HG03135 (cell line): ENCODE results near the gene CNTN1.

Experiments
- ATAC-seq: cut with Tn5 transposase; IDR thresholded peaks from one replicate; pipeline ENCODE4 v1.9.1; 2021; ENCODE audit warnings: mild to moderate bottlenecking, moderate library complexity; ENCODE audit not compliant: unreplicated experiment

The CNTN1 gene

DNA sequence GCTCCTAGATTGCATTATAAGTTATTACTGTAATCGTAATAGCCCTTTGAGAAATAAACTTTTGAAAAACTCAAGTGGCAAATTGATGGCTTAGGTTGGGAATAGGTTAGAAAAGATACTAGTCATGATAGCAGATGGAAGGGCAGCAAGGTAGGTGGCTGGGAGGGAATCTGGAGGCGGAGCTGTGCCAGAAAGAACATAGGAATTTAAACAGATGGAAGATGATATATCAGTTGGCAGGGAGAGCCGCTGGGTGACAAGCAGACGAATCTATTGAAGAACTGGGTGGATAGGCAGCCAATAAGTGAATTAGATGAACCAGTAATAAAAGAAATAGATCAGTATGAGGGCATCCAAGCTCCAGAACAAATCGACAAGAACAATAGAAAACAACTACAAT lies 142.1 kb downstream of the CNTN1 start:
- no peak for ATAC-seq

DNA sequence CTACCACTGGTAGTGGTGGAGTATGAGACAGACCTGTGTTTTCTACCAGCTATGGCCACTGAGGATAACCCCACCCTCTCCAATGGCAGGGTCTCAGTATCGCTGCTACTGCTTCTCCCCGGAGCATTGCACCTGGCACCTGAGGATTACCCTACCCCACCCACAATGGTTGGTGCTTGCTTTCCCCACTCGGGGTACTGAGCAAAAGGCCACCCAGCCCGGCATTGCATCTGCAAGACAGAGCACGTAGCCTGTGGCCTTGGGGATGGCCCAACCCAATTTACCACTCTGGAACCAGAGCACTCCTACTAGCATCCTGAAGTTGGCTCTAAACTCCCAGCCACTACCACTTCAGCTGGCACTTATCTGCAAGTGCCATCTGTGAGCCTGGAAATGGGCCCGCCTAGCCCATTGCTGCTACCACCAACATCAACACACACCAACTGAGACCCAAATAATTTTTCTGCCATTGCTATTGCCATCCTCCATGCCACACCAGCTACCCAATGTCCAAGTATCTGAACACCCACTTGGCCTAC lies 145.7 kb downstream of the CNTN1 start:
- ATAC-seq, result no peak

DNA sequence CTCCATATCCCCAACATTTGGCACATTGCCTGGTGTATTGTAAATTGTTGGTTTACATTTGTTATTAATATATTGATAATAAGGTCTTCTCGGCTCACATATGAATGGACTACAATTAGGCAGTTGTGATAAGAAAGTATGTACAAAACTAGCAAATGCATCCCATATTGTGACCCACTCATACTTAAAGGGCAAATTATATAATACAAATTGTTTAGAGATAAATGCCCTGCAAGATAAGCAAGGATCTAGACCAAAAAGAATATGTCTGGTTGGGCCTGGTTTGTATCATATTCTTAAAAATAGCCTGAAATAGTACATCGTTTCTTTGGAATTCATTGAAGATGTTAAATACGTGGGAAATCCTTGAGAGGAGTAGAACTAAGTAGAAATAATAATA lies 151.3 kb downstream of the CNTN1 start:
- no peak for ATAC-seq

DNA sequence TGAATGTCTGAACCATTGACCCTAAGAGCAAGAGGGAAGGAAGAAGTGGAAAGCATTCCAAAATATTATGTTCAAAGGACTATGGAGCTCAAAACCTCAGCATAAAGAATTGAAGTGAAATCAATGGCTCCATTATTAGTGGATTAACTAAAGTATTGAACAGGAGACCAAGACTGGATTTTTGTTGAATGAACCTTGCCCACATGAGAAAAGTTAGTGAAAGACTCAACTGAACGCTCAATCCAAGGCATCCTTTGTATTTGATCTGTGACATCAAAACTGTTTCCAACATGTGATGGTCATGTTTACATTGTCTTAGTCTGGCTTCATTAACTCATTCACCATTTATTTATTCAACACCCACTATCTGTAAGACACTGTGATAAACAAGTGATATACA lies 161.0 kb downstream of the CNTN1 start:
- no peak for ATAC-seq

DNA sequence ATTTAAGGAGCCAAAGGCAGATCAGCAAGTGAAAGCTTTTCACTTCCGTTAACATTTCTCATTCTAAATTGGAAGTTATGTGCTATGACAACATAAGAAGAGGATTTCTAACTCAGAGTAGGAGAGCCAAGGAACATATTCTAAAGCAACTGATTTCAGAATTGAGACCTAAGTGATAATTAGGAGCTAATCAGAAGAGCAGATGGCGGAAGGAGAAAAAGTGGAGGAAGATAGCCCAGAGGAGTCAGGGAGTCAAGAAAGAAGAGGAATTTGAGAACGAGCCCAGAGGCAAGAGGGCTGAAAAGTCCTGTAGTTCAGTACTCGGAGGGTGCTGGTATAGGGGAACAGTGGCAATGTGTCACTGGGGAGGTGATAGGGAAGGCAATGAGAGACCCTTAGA lies 162.4 kb downstream of the CNTN1 start:
- ATAC-seq, result no peak

DNA sequence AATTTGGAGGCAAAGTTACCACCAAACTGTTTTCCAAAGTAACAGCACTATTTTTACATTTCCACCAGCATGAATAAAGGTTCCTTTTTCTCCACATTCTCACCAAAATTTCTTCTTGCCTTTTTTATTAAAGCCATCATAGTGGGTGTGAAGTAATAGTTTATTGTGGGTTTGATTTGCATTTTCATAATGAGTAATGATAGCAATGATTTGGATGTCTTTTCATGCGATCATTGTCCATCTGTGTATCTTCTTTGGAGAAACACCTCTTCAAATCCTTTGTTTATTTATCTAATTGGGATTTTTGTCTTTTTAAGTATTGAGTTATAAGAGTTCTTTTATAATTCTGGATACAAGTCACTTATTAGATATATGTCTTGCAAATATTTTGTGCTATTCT lies 172.7 kb downstream of the CNTN1 start:
- ATAC-seq, result no peak

DNA sequence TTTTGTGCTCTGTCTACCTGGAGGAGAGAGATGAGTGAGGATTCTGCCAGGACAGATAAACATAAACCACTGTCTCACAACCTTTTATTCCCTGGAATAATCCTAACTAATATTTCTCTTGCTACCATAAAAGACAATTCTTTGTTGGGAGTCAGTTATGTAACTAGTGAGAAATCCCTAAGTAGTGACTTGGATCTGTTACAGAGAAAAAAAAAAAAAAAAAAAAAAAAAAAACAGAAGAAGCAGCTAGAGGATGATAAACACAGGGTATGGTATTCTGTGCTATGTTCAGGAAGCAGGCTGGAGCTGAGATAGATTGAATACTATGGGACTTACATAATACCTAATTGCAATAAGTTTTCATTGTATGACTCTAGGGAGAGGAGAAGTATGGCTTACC lies 178.7 kb downstream of the CNTN1 start:
- ATAC-seq, result no peak

DNA sequence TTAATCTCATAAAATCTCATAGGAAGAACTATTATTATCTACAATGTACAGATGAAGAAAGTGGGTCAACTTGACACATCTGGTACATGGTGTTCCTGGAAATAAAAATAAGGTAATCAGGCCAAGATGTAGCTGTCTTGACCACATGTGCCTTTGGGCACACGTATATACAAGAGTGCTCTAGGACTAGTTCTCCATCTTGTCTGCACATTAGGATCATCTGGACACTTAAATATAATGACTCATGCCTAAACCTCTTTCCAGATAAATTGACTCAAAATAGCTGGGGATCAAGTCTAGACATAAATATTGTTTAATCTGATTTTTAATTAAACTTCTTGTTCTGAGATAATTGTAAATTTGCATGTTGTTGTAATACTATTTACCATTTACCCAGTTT lies 182.6 kb downstream of the CNTN1 start:
- no peak for ATAC-seq

DNA sequence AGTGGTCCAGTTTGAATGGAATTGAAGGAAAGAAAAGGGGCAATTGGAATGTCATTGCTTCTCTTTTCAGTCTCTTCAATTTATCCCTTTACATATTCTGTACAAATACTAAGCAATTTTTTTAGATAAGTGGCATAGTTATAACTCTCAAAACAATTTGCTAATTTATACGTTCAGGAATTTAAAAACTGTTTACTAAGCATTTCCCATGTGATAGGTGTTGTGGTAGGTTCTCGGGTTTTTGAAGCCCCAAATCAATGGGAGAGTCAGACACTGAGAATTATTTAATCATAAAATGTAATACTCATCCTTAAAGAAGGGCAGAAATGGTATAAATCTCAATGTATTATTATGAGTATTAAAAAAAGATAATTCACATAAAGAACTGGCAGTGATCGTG lies 197.1 kb downstream of the CNTN1 start:
- no peak for ATAC-seq

DNA sequence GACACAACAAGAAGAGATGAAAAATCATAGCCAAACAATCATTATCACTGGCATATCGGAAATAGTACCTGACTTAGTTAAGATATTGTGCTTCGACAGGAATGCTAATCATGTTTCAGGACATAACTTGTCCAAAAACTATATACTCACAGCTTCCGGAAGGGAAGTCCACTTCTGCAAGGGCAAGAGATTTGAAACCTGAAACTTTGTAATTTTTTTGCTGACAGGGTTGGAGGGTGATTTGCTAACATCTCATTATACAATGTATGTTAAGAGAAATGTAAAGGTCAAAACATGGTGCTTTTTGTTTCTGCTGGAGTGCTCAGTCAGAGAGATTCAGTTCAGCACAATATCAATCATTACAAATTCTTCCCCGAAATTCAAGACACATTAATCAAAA lies 200.3 kb downstream of the CNTN1 start:
- no peak for ATAC-seq

DNA sequence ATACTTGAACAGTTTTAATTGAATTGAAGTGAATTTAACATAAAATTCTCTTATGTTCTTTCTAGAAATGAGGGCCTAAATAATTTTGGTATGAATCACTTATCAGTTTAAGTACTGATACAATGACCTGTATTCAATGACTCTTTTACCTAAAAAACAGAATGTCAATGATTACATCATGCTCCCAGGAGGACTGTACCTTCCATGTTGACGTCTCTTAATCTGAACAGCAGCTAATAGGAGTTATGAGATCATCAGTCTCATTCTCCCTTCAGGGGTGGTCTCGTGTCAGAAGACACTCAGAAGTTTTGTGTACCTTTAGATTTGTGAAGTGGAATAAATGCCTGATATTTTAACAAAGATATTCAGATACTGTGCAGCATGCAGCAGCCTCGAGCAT lies 206.3 kb downstream of the CNTN1 start:
- ATAC-seq, result no peak

DNA sequence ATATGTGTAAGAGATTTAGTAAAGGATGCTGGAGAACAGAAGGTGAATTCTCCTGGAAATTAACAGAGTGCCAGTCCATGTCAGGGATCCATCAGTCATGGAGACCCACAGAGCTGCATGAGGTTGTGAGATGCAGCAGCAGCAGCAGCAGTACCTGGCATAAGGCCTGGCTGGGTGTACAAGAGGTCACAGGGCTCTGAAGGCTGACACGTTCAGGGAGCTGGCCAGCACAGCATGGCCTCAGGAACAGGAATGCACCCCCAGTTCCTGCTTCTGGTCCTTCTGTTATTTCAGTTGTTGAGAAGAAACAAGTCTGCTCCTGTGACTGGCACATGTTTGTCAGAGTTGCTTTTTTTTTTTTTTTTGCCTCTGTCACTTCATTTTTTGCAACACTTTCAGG lies 210.8 kb downstream of the CNTN1 start:
- ATAC-seq, result no peak

DNA sequence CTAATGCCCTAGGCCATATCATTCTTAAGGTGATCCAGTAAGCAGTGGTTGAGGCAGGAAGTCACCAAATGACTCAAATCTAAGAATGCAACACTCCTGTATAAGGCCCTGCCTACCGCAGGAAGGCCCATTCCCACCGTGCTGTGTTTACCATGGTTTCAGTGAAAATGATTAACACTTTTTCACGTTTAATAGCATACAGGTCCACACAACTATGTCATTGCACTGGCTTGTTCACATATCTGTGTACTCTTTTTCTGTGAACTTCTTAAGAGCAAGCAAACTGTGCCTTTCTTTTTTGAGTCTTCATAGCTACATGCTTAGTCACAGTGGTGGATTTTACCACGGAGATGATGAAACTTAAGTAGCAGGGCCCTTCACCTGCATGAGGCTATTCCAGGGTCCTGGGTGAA lies 214.9 kb downstream of the CNTN1 start:
- ATAC-seq, result peak; percentile 97

DNA sequence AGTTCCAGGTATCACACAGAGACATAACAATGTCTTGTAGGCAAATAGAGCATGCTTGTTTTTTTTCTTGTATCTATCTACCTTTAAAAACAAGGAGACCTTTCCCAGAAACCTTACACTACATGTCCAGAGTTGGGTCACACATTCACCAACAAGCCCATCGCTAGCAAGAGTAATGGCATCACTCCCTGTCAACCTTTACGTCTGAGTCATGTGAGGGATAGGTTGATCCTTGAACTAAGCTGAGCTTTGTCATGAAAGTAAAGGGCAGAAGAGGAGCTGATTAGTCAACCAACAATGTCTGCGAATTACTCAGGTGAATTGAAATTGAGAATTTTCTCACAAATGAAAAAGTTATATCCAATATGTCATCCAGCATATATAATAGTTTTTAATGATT lies 219.4 kb downstream of the CNTN1 start:
- no peak for ATAC-seq

DNA sequence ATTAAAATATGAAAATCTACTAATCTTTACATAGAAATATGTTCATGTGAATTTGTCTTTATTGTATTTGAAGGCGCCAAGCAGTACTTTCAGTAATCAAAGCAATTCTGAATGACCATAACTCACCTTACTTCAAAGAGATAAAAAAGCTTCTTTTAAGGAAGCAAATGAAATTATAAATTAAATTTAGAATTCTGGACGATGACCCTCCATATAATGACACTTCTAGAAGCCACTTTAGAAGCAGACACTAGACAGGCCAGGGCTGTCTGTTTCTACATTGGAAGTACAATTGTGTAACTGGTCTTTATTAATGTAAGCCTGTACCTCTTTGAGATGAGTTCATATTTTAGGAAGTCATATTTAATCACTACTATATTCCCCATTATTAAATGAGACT lies 222.9 kb downstream of the CNTN1 start:
- no peak for ATAC-seq

DNA sequence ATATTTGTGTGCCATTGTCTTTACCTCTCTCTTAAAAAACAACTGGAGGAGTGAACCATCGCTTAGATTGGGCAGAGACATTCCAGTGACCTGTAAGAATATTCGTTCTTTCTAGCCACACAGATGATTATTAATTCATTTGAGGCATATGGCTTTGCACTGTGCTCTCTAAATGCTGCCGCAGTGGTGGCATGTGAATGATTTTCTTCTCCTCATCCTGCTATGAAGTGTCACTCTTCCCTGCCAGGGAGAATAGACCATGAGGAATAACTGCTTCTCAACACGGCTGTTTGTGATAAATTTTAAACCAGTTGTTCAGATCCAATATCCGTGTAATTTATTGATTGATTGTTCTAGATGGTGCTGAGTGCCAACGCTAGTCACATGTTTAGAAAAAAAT lies 225.3 kb downstream of the CNTN1 start:
- ATAC-seq, result no peak

DNA sequence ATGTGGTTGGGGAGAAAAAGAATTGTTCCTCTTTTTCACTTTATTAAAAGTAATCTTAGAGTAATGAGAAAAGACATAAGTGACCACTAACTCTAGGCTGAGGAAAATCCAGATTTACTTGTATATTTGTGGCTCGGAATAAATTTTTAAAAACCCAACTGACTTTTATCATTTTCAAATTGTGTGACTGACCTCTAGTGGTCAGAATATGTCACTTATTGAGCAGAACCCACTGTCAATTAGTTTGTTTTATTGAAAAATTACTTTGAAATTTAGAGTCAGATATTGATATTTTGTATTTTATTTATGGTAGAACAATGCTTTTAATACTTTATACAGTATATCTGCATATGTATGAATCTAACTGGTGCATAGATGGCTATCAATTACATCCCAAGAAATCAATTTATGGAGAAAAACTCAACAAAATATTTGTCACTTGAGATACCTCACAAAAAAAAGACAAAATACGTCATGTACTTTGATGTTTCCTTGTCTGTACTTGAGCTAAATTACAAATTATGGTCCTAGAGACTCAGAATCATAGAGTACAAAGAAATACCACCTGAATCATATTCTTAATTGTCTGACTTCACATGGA lies 229.4 kb downstream of the CNTN1 start:
- no peak for ATAC-seq

DNA sequence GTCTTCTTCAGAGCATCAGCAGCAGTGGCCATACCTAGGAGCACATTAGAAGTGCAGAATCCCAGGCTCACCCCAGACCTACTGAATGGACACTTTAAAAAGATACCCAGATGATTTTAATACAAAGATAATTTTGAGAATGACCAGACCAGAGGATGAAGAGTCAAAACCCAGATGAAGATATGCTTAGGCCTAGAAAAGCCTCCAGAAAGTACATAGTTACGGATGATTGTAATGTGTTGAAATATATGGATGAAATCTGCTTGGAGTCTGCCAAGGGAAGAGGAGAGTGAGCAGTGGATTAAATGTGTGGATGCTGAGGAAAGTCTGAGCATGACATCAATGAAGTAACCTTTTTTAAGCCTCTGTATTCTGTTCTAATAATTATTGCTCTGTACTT lies 245.7 kb downstream of the CNTN1 start:
- ATAC-seq, result no peak

DNA sequence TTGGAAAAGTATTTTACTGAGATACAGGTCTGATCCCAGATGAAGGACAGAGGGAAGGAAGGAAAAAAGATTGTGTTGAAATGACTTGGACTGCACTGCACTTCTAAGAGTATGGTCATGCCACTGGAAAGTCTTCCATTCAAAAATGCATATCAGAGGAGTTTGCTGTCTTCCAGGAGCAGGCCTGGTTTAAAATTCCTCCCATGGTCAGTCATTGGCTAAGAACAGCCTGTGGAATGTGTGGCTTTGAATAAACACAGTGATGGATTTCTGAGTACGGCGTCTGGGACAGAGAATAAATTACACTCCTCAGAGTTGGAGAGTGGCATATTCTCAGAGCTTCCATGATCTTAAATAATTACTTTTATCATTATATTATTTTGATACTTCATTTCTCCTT lies 250.1 kb downstream of the CNTN1 start:
- no peak for ATAC-seq

DNA sequence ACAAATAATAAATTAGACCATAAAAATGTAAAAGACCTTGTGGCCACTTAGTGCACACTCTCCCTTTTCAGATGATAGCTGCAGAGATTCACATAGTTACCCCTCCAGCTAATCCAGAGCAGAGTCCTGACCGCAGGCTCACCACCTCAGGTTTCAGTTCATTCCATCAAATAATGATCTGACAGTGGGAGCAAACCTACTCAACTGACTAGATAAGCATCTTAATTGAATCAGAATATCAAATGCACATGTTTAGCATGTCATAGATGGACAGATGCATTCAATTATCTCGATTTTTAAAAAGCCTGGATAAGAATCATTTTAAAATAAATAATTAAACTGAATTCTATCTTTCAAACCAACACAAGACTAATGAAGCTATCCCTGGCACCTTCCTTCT lies 253.5 kb downstream of the CNTN1 start:
- no peak for ATAC-seq

DNA sequence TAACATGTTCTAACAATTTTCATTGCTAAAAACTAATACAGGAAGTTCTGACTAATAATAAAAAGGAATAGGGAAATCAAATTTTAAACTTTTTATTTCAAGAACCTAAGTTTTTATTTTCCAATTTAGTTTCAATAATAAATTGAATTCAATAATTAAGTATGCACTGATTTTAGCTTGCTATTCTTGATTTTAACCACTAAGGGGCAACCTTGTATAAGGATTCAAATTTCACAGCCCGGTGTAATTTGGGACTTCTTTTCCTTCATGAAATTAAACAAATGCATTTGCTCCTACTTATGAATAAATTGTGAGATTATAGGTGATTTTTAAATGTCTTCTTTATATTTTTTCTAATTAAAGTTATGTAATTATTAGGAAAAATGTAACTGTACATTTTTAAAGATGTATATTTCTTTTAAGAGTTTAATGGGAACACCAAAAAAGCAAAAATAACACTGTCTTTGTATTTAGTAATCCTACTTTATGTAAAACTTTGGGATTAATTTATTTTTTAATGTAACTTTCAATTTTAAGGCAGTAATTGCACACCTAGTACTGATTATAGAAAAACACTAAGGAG lies 254.5 kb downstream of the CNTN1 start:
- no peak for ATAC-seq

DNA sequence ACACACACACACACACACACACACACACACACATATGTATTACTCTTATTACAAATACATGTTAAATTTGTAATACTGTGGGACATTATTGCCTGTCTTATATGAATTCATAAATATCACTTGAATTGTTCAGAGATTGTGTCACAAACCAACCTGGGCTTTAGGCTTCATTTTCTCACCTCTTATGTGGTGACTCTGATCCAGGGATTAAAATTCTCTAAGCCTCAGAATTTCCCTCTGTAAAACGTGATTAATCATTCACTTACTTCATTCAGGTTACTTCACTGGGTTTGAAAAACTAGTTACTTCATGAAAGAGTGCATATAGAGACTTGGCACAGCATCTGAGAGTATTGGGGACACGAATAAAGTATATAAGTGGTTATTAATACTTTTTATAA lies 255.6 kb downstream of the CNTN1 start:
- ATAC-seq, result no peak

DNA sequence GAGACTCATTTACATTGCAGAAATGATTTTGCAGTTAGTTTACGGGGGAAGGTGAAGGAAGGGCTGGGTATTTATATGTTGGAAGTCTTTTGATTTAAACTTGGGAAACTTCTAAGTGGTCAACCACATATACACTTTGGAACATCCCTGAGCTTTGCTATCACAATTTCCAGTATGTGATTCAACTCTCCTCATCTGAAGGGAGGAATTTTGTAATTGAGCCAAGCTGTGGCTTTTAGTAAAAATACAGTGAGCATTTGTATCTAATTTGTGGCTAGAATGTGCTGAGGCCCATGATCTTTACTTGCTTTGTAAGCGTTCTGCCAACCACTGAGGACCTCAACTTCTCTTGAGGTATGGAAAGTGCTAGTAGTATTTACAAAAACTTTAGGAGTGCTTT lies 260.8 kb downstream of the CNTN1 start:
- ATAC-seq, result no peak
